GM21360 (cell line): ENCODE data around the gene GLYR1.
"Not testable (repeated sequence)": the region's sequence is repeated elsewhere in the genome, so short reads cannot be mapped to it uniquely, and the experiment has no call there.

Experiments used
- ATAC-seq: cut with Tn5 transposase; IDR thresholded peaks from one replicate; pipeline ENCODE4 v1.9.1; 2021; ENCODE audit warnings: mild to moderate bottlenecking, moderate library complexity; ENCODE audit not compliant: unreplicated experiment

GLYR1 gene

GRCh38 chr16:4790871-4791270, 56.2 kb downstream of the GLYR1 start:
- no peak for ATAC-seq

GRCh38 chr16:4790261-4790660, 56.8 kb downstream of the GLYR1 start:
- no peak for ATAC-seq

- no peak for ATAC-seq
Measured at GRCh38 chr16:4788910-4789309, 58.2 kb downstream of the GLYR1 start.

- no peak for ATAC-seq
Measured at GRCh38 chr16:4788489-4788889, 58.6 kb downstream of the GLYR1 start.

GRCh38 chr16:4787627-4788482, 59.2 kb downstream of the GLYR1 start, which contains the start of gene SEPTIN12:
SEPTIN12 (minus strand) TSS chr16:4788345; CDS start chr16:4787645, 700 bp downstream.
- no peak for ATAC-seq

GRCh38 chr16:4787068-4787467, 60.0 kb downstream of the GLYR1 start:
- ATAC-seq, result no peak

GRCh38 chr16:4785758-4786433, 61.2 kb downstream of the GLYR1 start:
- no peak for ATAC-seq

- not testable (repeated sequence) for ATAC-seq
Measured at GRCh38 chr16:4784444-4784987, 62.6 kb downstream of the GLYR1 start.

- ATAC-seq, result no peak
Measured at GRCh38 chr16:4783951-4784336, 63.1 kb downstream of the GLYR1 start.

GRCh38 chr16:4783251-4783950, 63.7 kb downstream of the GLYR1 start:
- ATAC-seq, result no peak

GRCh38 chr16:4780235-4780634, 66.9 kb downstream of the GLYR1 start:
- no peak for ATAC-seq

GRCh38 chr16:4778050-4778392, 69.1 kb downstream of the GLYR1 start:
- no peak for ATAC-seq

- ATAC-seq, result no peak
Measured at GRCh38 chr16:4777339-4778049, 69.6 kb downstream of the GLYR1 start.

GRCh38 chr16:4776141-4776705, 70.9 kb downstream of the GLYR1 start:
- ATAC-seq, result no peak

- no peak for ATAC-seq
Measured at GRCh38 chr16:4775005-4775404, 72.1 kb downstream of the GLYR1 start.

GRCh38 chr16:4772351-4772750, 74.7 kb downstream of the GLYR1 start:
- no peak for ATAC-seq

GRCh38 chr16:4771646-4772045, 75.4 kb downstream of the GLYR1 start:
- ATAC-seq, result no peak

GRCh38 chr16:4769306-4769638, 77.8 kb downstream of the GLYR1 start:
- no peak for ATAC-seq

- peak; percentile 66 for ATAC-seq
Measured at GRCh38 chr16:4768549-4769305, 78.4 kb downstream of the GLYR1 start.
